Measurements from ENCODE around the gene SPDYE16. TPM values are rescaled to one million over a fixed set of nuclear protein-coding genes. Genes with fewer than 3 reads are reported as not detected.

The SPDYE16 gene
- total RNA-seq (2022; extraction: Qiagen RNA extraction), result 0.03 to 0.14 TPM (median 0.05 TPM) in 3 of 5 replicates, not detected in the others

DNA sequence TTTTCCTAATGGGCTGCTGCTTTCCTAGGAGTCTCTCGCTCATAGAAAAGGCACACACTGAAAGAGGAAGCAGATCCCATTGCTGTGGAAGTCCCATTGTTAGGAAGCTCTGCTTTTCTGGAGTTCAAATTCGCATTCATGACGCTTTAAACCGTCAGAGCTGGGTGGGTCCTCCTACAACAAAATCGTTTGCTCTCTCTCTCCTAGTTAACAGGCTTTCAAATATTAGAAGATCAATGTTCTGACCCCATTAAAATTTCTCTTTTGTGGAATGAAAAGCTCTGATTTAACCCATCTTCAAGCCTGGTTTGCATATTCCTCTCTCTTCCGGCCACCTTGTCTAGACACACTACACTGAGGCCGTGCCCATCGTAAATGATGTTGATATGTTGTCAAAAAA is at the start of gene SPDYE16:
Gene SPDYE16, minus strand, starts transcription at position 101 of the 400 bp plus-strand sequence. CDS start 1,838 bp downstream, outside the sequence.

DNA sequence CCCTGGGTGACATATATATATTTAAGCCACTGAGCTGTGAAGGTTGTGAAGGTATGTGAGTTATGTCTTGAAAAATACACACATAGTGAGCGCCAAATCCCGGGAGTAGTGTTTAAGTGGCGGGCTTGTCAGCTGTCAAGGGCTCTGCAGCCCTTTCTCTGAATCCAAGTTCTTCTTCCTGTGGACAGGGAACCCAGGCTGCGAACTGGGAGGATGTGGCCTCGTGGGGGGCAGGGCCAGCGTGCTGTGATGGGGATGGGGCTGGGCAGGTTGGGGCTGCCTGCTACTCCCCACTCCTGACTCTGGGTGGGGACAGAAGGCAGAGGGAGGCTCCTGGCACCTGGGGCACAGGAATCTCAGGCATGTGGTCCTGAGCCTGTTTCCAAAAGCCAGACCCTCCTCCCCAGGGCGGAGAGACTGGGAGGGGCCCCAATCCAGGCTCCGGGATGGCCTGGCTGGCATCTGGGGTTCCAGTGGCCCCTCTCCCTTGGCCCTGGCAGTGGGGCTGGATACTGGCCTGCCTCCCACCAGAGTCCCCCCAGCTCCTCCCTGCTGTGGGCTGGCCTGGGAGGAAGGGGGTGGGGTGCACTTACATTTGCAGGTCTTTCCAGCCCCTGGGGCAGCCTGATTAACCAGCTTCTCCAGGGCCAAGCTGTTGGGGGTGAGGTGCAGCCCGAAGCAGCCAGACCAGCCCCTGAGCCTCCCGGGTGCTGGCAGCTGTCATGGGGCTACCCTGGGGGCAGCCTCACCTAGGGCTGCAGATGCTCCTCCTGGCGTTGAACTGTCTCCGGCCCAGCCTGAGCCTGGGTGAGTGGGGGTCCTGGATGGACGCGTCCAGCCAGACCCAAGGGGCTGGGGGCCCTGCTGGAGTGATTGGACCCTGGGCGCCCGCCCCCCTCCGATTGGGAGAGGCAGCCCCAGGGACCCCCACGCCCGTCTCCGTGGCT is 32.9 kb downstream of the SPDYE16 start, which contains the start of gene UPK3B:
Gene UPK3B, plus strand, starts transcription at position 622 of the 947 bp plus-strand sequence. Its CDS starts 101 bp downstream, at position 723.

Other genes with a start within 250 kb of the SPDYE16 start
- 771 to 1,221 TPM (median 1,161 TPM) in 5 replicates for gene HSPB1, start 240.6 kb downstream of the SPDYE16 start, total RNA-seq (2022; extraction: Qiagen RNA extraction)
- gene YWHAG, start 184.3 kb downstream of the SPDYE16 start, total RNA-seq (2022; extraction: Qiagen RNA extraction), result 213 to 242 TPM (median 226 TPM) in 5 replicates
- gene SSC4D, start 133.6 kb downstream of the SPDYE16 start, total RNA-seq (2022; extraction: Qiagen RNA extraction), result 0.88 to 1.5 TPM (median 1.1 TPM) in 5 replicates
- gene ZP3, start 118.3 kb downstream of the SPDYE16 start, total RNA-seq (2022; extraction: Qiagen RNA extraction), result 16.6 to 21.8 TPM (median 19.3 TPM) in 5 replicates
- 35.7 to 40.1 TPM (median 38.8 TPM) in 5 replicates for gene DTX2, start 81.6 kb downstream of the SPDYE16 start, total RNA-seq (2022; extraction: Qiagen RNA extraction)
- 10.2 to 19.3 TPM (median 18.6 TPM) in 5 replicates for gene UPK3B, start 32.7 kb downstream of the SPDYE16 start, total RNA-seq (2022; extraction: Qiagen RNA extraction)
- gene POMZP3, start 84.0 kb upstream of the SPDYE16 start, total RNA-seq (2022; extraction: Qiagen RNA extraction), result 21.5 to 25.9 TPM (median 23.8 TPM) in 5 replicates

Measured in A549 treated with CORT108297 at 1 μM for 4 hours (cell line).